ENCODE measurements around the gene CIDEB. TPM values are rescaled to one million over a fixed set of nuclear protein-coding genes. Genes with fewer than 3 reads are reported as not detected.

The CIDEB gene
- total RNA-seq, 1 donor from 2014 or later, result 18.8 TPM

DNA sequence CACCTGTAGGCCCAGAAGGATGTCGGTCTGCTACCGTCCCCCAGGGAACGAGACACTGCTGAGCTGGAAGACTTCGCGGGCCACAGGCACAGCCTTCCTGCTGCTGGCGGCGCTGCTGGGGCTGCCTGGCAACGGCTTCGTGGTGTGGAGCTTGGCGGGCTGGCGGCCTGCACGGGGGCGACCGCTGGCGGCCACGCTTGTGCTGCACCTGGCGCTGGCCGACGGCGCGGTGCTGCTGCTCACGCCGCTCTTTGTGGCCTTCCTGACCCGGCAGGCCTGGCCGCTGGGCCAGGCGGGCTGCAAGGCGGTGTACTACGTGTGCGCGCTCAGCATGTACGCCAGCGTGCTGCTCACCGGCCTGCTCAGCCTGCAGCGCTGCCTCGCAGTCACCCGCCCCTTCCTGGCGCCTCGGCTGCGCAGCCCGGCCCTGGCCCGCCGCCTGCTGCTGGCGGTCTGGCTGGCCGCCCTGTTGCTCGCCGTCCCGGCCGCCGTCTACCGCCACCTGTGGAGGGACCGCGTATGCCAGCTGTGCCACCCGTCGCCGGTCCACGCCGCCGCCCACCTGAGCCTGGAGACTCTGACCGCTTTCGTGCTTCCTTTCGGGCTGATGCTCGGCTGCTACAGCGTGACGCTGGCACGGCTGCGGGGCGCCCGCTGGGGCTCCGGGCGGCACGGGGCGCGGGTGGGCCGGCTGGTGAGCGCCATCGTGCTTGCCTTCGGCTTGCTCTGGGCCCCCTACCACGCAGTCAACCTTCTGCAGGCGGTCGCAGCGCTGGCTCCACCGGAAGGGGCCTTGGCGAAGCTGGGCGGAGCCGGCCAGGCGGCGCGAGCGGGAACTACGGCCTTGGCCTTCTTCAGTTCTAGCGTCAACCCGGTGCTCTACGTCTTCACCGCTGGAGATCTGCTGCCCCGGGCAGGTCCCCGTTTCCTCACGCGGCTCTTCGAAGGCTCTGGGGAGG lies 3.1 kb upstream of the CIDEB start, which contains the start of gene LTB4R:
Gene LTB4R (plus strand): TSS at position 857 of the 959 bp plus-strand sequence. CDS start 4,150 bp downstream, outside the sequence.
- Histone ChIP-seq H3K4me1 (peaks cover 68% of the 10 kb centered on the region), H3K36me3 (peaks cover 14% of the 10 kb centered on the region), H3K4me3 (peak within 1 kb of the TSS; percentile 58), H3K27me3 (peaks cover 1% of the 10 kb centered on the region), H3K27ac (peak within 1 kb of the TSS; percentile 90), H3K9me3 (no peaks in the 10 kb centered on the region)
- ATAC-seq (peak; percentile 83), DNase-seq (peak; percentile 90)
- TF ChIP-seq, protein P1, sequence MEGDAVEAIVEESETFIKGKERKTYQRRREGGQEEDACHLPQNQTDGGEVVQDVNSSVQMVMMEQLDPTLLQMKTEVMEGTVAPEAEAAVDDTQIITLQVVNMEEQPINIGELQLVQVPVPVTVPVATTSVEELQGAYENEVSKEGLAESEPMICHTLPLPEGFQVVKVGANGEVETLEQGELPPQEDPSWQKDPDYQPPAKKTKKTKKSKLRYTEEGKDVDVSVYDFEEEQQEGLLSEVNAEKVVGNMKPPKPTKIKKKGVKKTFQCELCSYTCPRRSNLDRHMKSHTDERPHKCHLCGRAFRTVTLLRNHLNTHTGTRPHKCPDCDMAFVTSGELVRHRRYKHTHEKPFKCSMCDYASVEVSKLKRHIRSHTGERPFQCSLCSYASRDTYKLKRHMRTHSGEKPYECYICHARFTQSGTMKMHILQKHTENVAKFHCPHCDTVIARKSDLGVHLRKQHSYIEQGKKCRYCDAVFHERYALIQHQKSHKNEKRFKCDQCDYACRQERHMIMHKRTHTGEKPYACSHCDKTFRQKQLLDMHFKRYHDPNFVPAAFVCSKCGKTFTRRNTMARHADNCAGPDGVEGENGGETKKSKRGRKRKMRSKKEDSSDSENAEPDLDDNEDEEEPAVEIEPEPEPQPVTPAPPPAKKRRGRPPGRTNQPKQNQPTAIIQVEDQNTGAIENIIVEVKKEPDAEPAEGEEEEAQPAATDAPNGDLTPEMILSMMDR (IDR thresholded peaks at IDR 0.05), result peak; percentile 46
- intact Hi-C loops (cut with DNase I), result no loop called here

DNA sequence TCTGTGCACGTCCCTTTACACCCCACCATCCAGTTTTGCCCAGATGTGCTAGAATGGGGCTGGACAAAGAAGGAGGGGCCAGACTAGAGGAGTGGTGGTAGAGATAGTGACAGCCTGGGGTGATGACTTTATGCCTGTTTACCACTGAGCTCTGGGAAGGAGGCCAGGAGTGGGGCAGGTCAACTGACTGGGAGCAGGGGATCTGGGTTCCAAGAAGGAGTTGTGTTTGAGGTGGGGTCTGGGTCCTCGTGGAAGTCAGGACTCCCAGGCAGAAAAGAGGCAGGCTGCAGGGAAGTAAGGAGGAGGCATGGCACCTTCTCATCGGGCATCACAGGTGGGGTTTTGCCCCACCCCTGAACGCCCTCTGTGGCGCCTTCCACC lies 2.5 kb upstream of the CIDEB start:
- intact Hi-C loops (cut with DNase I), result no loop called here
- peaks cover 21% of the 10 kb centered on the region for H3K36me3 ChIP-seq
- peaks cover 61% of the 10 kb centered on the region for H3K4me1 ChIP-seq
- no peaks in the 10 kb centered on the region for H3K27me3 ChIP-seq
- H3K9me3 ChIP-seq, result no peaks in the 10 kb centered on the region
- H3K4me3 ChIP-seq, result peak overlapping the region; percentile 58
- DNase-seq, result no peak
- TF ChIP-seq, protein P1 (IDR thresholded peaks at IDR 0.05), result no peak
- no peak for ATAC-seq
- peak overlapping the region; percentile 90 for H3K27ac ChIP-seq

DNA sequence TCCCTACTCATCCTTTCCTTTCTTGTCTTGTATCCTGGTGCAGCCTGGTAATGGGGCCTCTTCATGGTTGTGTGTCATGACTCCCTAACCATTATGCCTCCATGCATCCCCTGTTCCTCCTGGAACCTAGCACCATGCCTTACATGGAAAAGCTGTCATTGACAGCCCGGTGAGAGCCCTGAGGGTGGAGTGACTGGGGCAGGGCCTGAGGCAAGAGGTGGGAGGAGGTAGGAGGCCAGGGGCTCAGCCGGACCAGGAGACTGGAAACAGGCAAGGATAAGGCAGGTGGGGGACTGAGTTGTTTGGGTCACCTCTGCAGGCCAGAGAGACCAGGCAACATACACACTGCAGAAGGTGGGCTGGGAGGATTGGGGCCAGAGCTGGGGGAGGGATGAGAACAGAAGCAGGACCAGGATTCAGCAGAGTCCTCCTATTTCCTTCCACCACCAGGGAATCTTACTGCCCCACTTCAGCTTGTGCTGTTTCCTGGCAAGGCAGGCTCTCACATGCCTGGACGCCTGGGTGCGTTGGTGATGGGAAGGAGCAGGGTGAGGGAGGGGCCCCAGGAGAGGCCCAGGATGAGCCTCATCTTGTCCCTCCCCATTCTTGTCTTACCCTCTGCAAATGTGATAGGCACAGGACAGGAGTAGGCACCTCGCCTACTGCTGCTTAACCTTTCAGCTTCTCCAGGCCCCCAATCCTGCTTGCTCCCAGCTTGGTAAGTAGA lies 1.9 kb upstream of the CIDEB start, which contains the start of gene LTB4R2:
Gene LTB4R2 (plus strand): TSS at position 603 of the 727 bp plus-strand sequence. CDS start 525 bp downstream, outside the sequence.
- H3K4me1 ChIP-seq, result peaks cover 55% of the 10 kb centered on the region
- TF ChIP-seq, protein P1 (IDR thresholded peaks at IDR 0.05), result no peak

DNA sequence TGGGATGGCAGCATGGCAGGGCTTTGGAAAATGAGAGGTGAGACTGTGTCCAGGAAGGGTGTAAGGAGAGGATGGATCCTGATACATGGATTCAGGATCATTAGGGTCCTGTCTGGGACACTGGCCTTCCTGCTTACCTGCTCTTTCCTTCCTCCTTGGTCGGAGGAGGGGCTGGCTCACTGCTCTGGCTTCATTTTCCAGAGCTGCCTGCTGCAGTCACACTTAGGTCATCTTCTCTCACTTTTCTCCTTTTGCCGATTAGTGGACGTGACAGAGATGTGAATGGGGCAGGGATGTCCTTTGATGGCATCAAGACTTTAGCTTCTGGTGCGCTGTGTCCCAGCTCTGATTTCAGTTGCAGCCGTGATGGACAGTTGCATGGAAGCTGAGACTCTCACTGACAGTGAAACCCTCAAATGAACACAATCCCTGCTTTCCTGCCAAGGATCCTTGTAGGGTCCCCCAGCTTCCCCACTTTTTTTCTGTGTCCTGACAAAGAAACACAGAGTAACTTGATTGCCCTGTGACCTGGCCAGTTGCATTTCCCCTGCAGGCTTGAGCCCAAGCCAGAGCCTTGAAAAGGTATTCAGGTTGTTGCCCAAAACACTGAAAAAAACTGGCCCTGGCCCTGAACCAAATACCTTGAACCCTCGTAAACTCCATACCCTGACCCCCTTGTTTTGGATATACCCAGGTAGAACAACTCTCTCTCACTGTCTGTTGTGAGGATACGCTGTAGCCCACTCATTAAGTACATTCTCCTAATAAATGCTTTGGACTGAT lies 756 bp upstream of the CIDEB start:
- H3K4me1 ChIP-seq, result peaks cover 44% of the 10 kb centered on the region
- TF ChIP-seq, protein P1 (IDR thresholded peaks at IDR 0.05), result peak; percentile 13

More for the DNA sequence above, 1.9 kb upstream of the CIDEB start, which contains the start of gene LTB4R2:
- intact Hi-C loops (cut with DNase I), result no loop called here
- no peak for ATAC-seq
- H3K36me3 ChIP-seq, result peaks cover 27% of the 10 kb centered on the region
- H3K27ac ChIP-seq, result peak within 1 kb of the TSS; percentile 90
- DNase-seq, result no peak
- H3K9me3 ChIP-seq, result no peaks in the 10 kb centered on the region
- no peaks in the 10 kb centered on the region for H3K27me3 ChIP-seq
- peak within 1 kb of the TSS; percentile 58 for H3K4me3 ChIP-seq

DNA sequence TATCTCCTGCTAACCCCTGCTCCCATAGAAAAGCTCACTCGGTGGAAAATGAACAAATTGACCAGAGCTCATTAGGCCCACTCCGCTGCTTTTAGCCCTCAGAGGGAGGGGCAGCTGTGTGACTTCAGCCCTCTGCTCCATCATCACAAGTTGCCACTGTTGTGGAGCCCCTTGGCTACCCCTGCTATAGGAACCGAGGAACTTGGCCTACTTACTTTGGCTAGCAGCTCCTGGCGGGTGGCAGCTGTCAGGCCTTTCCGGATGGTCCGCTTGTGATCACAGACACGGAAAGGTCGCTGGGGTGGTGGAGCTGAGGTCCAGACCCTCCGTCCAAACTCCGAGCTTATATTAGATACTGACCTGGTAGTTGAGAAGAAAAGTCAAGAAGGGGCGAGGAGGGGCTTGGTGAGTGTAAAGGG lies 612 bp downstream of the CIDEB start:
- H3K9me3 ChIP-seq, result no peaks in the 10 kb centered on the region
- intact Hi-C loops (cut with DNase I), result no loop called here
- H3K27me3 ChIP-seq, result no peaks in the 10 kb centered on the region
- H3K4me3 ChIP-seq, result no peak overlapping the region
- TF ChIP-seq, protein P1 (IDR thresholded peaks at IDR 0.05), result no peak
- H3K27ac ChIP-seq, result no peak overlapping the region
- peaks cover 52% of the 10 kb centered on the region for H3K36me3 ChIP-seq
- no peak for DNase-seq
- no peak for ATAC-seq
- H3K4me1 ChIP-seq, result peaks cover 32% of the 10 kb centered on the region

More for the DNA sequence above, 756 bp upstream of the CIDEB start:
- DNase-seq (no peak), ATAC-seq (no peak)
- no peak overlapping the region for H3K27ac ChIP-seq
- intact Hi-C loops (cut with DNase I), result no loop called here
- no peaks in the 10 kb centered on the region for H3K27me3 ChIP-seq
- H3K9me3 ChIP-seq, result no peaks in the 10 kb centered on the region
- peaks cover 38% of the 10 kb centered on the region for H3K36me3 ChIP-seq
- H3K4me3 ChIP-seq, result no peak overlapping the region
